GM18520 (cell line): ENCODE measurements around the gene CLEC17A.
"Not testable (repeated sequence)": the region's sequence is repeated elsewhere in the genome, so short reads cannot be mapped to it uniquely, and the experiment has no call there.

ENCODE experiments used
- ATAC-seq: cut with Tn5 transposase; IDR thresholded peaks from one replicate; pipeline ENCODE4 v1.9.1; 2021; ENCODE audit not compliant: unreplicated experiment

The CLEC17A gene

DNA sequence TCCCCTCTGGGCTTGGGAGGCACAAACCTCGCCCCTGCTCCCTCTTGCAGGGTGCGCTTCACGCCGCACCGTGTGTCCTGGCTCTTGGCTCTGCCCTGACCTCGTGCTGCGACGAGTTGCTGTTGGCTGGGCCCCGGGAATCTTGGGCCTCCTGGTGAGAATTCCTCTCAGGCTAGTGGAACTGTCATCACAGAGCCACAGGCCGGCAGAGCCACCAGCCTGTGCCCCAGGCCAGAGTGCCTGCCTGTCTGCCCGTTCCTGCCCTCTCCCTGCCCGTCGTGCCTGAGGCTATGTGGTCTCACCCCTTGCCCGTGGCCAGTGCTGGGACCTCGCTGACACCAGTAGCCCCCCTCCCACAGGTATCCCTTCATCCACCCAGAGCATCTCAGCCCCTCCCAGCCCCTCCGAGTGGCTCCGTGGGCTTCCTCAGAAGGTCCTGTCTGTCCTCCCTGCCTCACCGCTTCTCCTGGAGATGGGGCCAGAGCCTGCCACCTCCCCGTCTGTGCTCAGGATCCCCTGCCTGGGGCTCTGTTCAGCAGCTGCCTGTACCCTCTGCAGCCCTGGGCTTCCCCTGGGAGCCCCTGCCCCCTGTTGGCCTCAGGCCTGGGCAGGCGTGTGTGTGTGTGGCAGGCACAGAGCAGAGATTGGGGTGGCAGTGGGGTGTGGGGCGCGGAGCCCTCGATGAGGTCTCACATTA is 24.4 kb upstream of the CLEC17A start:
- no peak for ATAC-seq

DNA sequence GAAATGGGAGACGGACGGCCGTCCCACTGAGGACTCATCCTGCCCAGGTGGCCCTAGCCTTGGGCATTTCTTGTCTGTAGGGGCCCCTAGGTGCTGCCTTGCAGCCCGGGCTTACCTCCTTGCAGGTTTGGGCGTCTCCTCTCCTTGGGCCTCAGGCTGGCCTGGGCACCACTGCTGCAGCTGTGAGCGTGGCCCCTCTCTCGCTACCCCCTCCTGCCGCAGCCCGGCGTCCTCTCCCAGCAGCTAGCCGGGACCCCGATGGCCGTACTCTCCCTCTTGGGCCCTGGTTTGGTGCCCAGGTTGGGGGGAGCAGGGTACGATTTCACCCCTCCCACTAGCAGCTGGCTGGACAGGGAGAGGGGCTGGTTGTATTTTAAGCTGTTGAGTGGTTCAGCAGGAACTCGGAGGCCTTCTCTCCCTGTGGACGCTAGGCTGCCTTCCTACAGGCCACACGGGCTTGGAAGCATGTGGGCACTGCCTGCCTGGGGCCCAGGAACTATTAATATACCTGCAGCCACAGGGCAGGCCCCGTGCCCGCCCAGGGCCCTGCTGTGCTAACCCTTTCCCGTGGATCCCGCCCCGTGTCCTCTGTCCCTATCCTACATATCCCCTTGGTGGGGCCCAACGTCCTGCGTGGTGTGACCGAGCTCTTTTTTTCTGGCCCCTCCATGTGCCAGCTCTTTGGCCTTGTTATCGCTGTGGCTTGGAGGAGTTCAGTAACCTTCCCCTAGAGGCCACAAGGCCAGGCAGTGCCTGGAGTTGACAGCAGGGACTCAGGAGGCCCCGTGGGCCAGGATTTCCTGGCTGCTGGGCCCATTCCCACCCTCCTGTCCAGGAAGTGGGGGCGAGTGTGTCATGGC is 22.7 kb upstream of the CLEC17A start:
- ATAC-seq, result no peak

GRCh38 chr19:14560776-14561108 is 22.1 kb upstream of the CLEC17A start:
- ATAC-seq, result no peak

- ATAC-seq, result no peak
Observed at GRCh38 chr19:14561249-14561648, 21.6 kb upstream of the CLEC17A start.

GRCh38 chr19:14561847-14562351 is 21.0 kb upstream of the CLEC17A start:
- ATAC-seq, result no peak

DNA sequence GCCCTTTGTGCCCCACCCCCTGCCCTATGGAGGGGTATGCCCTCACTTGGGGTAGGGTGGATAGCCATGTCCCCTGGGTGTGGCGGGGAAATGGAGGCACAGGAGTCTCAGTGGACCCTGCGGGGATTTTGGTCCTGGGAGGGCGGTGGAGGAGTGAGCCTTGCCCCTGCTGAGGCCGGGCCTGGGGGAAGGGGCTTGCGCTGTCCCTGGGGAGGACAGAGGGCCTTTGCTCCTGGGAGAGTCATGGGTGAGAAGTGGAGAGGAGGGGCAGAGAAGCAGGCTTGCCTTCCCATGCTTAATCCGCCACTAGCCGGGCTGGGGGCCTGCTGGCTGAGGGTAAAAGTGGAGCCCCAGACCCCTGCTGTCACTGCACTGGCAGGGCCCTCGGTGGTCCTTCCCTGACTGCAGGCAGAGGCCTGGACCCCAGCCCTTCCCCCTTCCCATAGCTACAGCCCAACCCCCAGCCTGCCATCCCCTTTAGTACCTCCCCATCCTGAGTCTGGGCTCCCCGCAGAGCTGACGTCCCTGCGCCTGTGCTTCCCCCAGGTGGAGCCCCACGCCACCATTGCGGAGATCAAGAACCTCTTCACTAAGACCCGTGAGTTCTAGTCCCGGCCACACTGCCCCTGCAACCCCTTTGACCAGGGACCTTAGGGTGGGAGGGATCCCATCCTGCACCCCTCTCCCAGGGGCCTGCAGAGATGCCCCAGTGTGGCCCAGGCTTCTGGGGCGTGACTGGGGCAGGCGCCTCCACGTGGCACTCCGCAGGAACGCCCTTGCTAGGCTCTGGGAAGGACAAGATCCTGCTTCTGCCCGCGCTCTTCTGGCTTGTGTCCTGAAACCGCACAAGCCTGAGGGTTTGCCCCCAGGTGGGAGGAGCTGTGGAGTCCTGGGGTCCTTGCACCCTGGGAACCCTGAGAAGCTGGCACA is 20.0 kb upstream of the CLEC17A start:
- no peak for ATAC-seq

- ATAC-seq, result no peak
Observed at GRCh38 chr19:14563590-14563926, 19.3 kb upstream of the CLEC17A start.

- no peak for ATAC-seq
Observed at GRCh38 chr19:14563989-14564651, 18.8 kb upstream of the CLEC17A start.

DNA sequence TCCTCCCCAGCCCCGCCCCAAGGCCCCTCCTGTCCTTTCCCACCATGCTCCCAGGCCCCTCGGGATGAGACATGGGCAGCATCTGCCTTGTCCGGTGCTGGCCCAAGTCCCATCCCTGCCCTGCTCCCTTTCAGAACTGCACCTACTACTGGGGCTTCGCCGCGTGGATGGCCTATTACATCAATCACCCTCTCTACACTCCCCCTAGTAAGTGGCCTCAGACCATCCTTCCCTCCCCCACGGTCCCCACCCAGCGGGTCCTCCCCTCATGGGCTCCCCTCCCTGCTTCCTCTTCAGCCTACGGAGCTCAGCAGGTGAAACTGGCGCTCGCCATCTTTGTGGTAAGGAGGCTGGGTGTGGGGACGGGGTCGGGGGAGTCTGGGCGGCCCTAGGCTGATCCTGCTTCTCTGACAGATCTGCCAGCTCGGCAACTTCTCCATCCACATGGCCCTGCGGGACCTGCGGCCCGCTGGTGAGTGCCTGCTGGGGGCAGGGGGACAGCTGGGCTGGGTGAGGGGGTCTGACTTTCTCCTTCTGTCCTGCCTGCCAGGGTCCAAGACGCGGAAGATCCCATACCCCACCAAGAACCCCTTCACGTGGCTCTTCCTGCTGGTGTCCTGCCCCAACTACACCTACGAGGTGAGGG is 18.1 kb upstream of the CLEC17A start:
- not testable (repeated sequence) for ATAC-seq

DNA sequence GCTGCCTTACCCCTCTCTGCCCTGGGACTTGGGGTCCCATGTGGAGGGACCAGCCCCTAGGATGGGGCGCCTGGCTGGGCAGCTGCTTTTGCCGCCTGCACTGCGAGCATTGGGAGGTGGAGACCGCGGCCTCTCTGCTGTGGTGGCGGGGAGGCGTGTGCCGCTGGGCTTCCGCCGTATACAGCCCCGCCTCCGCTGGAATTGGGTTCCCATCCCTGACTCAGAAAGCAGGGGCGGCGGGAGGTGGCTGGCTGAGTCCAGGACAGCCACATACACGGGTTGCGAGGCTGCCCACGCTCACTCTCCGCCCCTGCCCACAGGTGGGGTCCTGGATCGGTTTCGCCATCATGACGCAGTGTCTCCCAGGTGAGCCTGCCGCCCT is 17.6 kb upstream of the CLEC17A start:
- no peak for ATAC-seq

GRCh38 chr19:14565765-14566711 is 16.8 kb upstream of the CLEC17A start:
- no peak for ATAC-seq

- no peak for ATAC-seq
Observed at GRCh38 chr19:14566712-14567077, 16.2 kb upstream of the CLEC17A start.

- ATAC-seq, result no peak
Observed at GRCh38 chr19:14567079-14567478, 15.8 kb upstream of the CLEC17A start.

GRCh38 chr19:14570864-14571527 is 11.9 kb upstream of the CLEC17A start:
- ATAC-seq, result no peak

DNA sequence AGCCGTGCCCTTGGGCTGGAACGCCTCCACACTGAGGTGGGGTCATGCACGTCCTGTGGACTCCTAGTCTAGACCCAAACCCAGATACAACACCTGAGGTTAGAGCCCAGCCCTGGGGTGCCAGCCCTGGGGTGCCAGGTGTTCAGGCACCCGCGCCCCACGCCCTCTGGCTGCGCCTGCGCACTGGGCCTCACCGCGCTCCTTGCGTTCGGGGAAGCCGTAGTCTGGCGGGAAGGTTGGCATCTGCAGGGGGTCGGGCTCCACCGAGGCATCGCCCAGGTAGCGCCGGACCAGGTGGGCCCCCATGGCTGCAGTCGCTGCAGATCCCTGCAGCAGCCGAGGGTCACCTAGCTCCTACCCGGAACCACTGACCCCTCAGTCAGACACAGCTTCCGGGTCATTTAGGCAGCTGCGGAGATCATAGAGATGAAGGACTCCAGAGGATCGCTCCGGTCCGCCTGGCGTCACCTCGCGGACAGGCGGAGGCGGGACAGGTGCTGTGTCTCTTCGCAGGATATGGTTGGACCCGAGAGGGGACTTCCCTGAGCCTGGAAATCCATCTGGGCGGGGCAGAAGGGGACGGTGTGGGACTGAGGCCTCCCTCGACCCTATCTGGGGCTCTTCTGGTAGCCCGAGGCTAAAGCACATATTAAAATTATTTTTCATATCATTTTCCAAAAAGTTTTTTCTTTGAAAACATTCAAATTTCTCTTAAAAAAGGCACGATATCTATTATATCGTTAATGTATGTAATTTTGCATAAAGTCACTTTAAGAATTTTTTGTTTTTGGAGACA is 11.0 kb upstream of the CLEC17A start, which contains the start of gene NDUFB7:
Gene NDUFB7 (minus strand): TSS at position 372 of the 796 bp plus-strand sequence. CDS start 66 bp downstream, at position 306.
- peak; percentile 92 for ATAC-seq

DNA sequence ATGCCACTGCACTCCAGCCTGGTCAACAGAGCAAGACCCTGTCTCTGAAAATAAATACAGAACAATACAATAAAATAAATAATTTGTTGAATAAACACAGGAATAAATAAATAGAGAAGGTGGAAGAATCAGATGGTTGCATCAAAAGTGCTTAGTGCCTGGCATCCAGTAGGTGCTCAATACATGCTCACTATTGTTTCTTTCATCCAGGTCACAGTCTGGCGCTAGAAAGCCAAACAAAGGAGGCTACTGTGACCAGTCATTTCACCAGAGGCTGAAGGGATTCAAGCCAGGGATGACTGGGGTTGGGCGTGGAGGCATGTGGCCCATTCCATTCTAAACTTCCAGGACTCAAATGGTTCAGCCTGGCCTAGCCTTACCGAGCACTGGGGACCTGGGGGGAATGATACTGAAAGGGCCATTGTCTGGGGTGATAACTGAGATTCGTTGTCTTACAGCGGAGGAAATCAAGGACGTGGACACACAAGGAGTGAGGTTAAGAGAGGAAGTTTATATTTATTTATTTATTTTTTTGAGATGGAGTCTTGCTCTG is 7.4 kb upstream of the CLEC17A start:
- no peak for ATAC-seq

- ATAC-seq, result no peak
Observed at GRCh38 chr19:14576363-14576762, 6.5 kb upstream of the CLEC17A start.
